ENCODE results near the gene OTUD7B.
A peak's percentile ranks its signal among the peaks of the same experiment; 100 is the strongest.
"Not testable (repeated sequence)": the region's sequence is repeated elsewhere in the genome, so short reads cannot be mapped to it uniquely, and the experiment has no call there.

The OTUD7B gene

GRCh38 chr1:150001415-150001814, 9.1 kb downstream of the OTUD7B start:
- no peak for DNase-seq

GRCh38 chr1:149997585-149998262, 12.8 kb downstream of the OTUD7B start:
- DNase-seq = no peak

DNA sequence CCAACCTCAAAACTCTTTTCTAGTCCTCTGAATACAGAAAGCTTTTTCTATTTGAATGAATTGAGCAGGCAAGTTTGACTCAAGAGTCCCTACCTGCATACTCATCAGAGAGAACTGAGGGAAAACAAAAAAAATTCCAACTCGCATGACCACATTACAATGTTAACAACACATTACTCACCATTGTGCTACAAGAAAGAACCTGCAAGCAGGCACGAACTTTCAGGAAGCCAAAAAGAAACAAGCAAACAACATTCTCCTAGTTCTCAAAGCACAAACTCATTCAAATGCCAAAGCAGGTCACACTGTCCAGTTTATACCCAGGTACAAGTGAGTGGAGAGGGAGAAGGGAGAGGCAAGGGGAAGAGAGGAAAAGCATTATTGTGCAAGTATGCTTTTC, 14.6 kb downstream of the OTUD7B start:
- DNase-seq = no peak

GRCh38 chr1:149993764-149994163, 16.8 kb downstream of the OTUD7B start:
- no peak for DNase-seq

- DNase-seq = no peak
Measured at GRCh38 chr1:149993181-149993580, 17.3 kb downstream of the OTUD7B start.

- no peak for DNase-seq
Measured at GRCh38 chr1:149987297-149987595, 23.3 kb downstream of the OTUD7B start.

DNA sequence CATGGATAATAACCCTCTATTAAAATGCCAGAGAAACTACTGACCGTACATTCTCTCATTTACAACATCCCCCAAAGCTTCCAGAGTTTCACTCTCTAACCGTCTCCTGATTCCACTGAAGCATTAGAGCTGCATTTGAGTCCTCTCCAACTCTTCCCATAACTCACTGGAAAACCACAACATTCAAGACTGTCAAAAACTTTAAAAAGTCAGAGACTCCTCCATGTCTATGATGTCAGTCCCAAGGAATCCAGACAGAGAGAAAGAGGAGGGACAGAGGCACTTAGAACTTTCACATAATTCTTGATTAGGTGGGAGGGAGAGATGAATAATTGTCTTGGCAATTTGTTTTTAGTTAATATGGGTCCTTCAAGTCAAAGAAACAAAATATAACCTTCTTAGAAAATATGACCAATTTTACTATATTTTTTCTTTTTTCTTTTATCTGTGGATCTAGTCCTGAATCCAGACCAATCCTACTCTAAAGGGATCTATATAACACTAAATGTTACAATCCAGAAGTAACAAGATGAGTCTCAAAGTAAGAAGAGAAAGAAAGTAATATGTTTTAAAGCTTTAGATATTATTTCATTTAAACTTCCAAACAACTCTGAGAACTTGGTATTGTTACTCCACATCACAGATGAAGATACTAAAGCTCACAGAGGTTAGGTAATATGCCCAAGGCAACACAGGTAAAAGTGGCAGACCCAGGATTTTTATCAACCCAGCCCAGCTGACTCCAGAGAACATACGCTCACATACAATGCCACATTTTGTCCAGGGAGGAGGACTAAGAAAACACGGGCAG, 23.8 kb downstream of the OTUD7B start:
- no peak for DNase-seq

GRCh38 chr1:149979972-149980540, 30.5 kb downstream of the OTUD7B start:
- DNase-seq = no peak

- DNase-seq = no peak
Measured at GRCh38 chr1:149979245-149979971, 31.1 kb downstream of the OTUD7B start.

DNA sequence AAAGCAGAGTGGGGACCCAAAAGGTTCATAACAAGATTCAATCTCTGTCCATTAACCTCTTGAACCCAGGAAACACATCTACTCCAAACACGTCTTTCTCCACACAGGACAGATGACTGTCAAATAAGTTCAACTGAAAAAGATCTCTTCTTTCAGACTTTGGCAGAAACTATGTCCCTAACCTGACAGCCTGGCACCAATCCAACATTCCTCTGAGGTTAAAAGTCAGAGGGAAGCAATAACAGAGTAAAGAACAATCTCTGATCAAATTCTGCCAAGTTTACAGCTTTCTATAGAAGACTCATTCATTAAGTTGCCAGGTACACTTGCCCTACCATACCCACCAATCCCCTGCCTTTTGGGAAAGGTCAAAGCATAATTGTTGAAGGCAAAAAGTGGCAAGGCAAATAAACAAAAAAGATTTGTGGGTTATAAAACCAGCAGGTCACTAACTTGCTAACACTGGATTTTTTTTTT, 31.9 kb downstream of the OTUD7B start:
- no peak for DNase-seq

DNA sequence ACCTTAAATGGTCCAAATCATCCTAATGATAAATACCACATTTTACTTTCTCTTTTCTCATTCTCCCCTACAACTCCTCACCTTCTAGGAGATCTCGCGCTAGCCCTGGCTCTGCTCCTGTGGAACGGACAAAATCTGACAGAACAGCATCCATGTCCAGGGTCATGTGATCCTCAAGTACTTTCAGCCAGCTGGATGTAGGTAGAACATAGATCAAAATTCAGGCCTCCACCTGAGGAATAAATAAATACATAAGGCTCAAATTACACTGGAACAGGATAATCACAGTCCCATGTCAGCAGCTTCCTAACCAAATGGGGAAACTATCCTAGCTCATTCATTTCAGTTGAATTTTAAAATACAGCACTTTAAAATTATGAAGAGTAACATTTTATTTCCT, 33.2 kb downstream of the OTUD7B start:
- no peak for DNase-seq

- no peak for DNase-seq
Measured at GRCh38 chr1:149972547-149972946, 38.0 kb downstream of the OTUD7B start.

DNA sequence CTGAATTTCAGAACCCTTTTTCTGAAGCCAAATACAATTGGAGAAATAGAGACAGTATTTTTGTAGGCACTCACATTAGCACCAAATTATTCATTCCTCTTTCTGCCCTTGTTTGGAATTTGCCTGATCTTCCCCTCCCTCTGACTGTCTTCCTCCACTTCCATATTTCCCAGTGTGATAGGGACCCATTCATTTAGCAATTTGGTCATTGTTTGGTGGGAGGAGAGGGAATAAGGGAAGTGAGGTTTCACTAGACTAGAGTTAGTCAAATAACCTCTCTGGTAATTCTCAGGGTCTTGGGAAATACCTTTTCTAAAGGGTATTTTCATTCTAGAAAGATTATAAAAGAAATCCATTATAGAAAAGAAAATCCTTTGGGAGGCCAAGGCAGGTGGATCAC, 42.9 kb downstream of the OTUD7B start:
- DNase-seq = no peak

DNA sequence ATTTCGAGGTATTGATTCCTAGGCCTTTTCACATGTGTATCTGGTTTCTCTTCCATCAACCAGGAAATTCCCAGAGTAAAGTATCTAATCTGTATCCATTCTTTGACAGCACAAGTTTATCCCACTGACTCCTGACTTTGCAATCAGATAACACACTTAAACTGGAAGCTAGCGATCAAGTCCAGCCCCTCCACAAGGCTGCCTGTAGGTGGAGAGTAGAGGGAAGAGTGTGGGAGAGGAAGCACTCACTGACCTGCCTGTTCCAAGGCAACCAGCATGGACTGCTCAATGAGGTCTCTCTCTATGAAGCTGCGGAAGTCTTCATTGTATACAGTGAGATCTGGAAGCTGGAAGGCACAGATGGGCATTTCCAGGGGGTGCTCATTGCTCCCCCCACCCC, 43.5 kb downstream of the OTUD7B start:
- no peak for DNase-seq

GRCh38 chr1:149966405-149966804, 44.1 kb downstream of the OTUD7B start:
- no peak for DNase-seq

- DNase-seq = no peak
Measured at GRCh38 chr1:149965440-149965839, 45.1 kb downstream of the OTUD7B start.

DNA sequence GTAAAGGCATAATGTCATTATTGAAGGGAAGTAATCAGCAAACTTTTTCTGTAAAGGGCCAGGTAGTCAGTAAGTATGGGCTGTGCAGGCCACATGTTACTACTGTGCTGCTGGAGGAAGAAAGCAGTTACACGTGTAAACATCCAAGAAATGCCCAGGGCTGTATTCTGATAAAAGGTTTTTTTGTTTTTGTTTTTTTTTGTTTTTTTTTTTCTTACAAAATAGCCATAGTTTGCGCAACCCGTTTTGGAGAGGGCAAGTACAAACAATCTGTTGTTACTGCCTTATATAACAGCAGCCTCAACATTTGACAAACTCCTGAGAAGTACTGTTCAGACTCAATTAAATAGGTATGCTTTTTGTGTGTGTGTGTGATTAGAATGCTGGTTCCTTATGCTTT, 47.2 kb downstream of the OTUD7B start:
- DNase-seq = no peak

GRCh38 chr1:149962736-149963135, 47.8 kb downstream of the OTUD7B start:
- no peak for DNase-seq

DNA sequence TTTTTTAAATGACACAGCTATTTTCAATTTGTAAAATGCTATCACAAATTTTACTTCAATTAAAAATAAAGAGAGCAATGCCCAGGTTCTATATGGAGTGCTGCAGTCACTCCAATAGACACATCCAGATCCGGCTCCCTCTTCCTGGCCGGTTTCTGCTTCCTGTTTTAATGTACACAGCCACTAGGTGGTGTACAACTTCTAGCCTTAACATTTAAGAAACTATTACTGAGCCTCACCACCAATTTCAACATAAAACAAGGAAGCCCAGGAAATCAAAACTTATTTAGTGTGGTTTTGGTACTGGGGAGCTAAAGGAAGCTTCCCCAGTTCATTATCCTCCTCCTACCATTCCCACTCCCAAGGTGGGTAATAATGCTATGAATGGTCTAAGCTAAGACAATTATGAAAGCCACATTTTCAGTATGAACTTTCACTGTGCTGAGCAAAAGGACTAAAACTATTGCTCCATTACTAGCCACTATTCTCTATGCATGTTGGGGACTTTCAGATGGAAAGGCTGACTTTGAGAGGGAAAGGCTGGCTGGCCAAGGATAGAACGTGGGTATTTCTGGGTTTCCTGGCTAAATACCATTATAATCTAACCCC, 48.4 kb downstream of the OTUD7B start:
- DNase-seq = peak; percentile 62

DNA sequence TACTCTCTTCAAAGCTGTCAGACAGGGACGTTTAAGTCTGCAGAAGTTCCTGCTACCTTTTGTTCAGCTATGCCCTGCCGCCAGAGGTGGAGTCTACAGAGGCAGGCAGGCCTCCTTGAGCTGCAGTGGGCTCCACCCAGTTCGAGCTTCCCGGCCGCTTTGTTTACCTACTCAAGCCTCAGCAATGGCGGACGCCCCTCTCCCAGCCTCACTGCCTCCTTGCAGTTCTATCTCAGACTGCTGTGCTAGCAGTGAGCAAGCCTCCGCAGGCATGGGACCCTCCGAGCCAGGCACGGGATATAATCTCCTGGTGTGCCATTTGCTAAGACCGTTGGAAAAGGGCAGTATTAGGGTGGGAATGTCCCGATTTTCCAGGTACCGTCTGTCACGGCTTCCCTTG, 53.0 kb downstream of the OTUD7B start:
- DNase-seq = not testable (repeated sequence)

- no peak for DNase-seq
Measured at GRCh38 chr1:149949911-149950310, 60.6 kb downstream of the OTUD7B start.

DNA sequence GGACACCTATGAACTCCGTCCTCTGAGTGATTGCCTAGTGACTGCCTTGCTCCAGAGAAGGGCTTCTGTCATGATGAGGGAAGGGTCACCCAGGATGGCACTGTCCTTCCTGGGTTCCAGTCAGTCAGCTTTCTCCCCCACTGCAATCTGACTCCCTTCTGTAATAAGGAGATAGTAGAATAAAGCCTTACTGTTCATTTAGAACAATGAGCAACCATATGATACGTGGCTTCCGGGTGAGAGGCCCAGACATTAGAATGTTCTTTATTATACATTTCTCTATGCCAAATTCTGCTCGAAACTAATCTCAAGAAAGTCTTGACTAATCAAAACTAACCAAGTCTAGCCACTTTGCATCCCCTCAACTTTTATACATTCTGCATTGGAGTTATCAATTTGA, 65.3 kb downstream of the OTUD7B start:
- no peak for DNase-seq

- DNase-seq = no peak
Measured at GRCh38 chr1:149942885-149943284, 67.6 kb downstream of the OTUD7B start.

All from left hindlimb (tissue), 1 donor.